ENCODE results near the gene GRID2.
"Not testable (repeated sequence)": the region's sequence is repeated elsewhere in the genome, so short reads cannot be mapped to it uniquely, and the experiment has no call there.

The GRID2 gene

DNA sequence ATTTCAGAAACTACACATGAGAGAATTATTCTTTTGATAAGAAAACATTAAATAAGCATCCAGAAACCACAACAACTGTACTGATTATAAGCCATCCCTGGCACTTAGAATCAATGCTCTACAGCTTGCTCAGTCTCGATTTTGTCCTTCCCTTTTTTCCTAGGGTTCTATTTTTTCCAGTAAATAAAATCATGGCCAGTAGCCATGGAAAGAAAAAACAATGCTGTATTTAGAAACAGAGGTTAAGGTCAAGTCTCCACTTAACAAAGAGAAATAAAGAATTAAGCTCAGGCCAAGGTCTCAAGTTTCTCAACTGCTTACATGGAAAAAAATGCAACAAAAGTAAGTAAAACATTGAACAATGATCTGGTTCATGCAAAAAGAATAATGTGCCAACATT is 38.7 kb upstream of the GRID2 start:
- no peak for TF ChIP-seq POU2F2 (IDR thresholded peaks at IDR 0.05; ENCODE audit: low read depth, low read length)
- no peak for TF ChIP-seq POLR2AphosphoS5 (IDR thresholded peaks at IDR 0.05; ENCODE audit: low read depth, low read length)
- no peak for FAIRE-seq

DNA sequence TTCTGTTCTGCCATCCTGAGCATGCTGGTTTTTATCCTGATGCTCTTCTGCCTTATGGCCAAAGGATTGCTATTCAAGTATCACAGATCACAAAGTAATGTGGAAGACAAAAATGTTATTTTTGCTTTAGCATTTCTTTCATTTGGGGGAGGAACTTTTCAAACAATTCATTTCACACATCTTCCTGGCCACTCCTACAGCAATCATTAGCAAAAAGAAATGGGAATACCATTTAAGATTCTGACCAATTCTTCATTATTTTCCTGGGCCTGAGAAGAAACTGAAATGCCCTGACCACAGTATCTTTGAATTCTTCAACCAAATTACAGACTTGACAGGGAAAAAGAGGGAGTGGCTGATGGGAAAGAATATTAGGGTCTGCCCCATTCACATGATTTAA is 38.0 kb upstream of the GRID2 start:
- TF ChIP-seq TAF1 (IDR thresholded peaks at IDR 0.05; ENCODE audit: low read depth, low read length) (no peak), SPI1 (IDR thresholded peaks at IDR 0.05; ENCODE audit: low read depth, low read length) (no peak), POLR2A (IDR thresholded peaks at IDR 0.05; ENCODE audit: low read depth, low read length) (no peak), POLR2AphosphoS5 (IDR thresholded peaks at IDR 0.05; ENCODE audit: low read depth, low read length) (no peak), POU2F2 (IDR thresholded peaks at IDR 0.05; ENCODE audit: low read depth, low read length) (no peak), PAX5 (IDR thresholded peaks at IDR 0.05; ENCODE audit: insufficient read depth, low read length, severe bottlenecking) (no peak)
- FAIRE-seq (no peak), DNase-seq (ENCODE audit: insufficient read length, low spot score) (no peak)

More for the DNA sequence above, 38.7 kb upstream of the GRID2 start:
- no peak for DNase-seq (ENCODE audit: insufficient read length, low spot score)

GRCh38 chr4:92266521-92266920 is 37.2 kb upstream of the GRID2 start:
- no peak for DNase-seq (ENCODE audit: insufficient read length, low spot score)
- no peak for FAIRE-seq
- TF ChIP-seq TAF1 (IDR thresholded peaks at IDR 0.05; ENCODE audit: low read depth, low read length) (no peak), PAX5 (IDR thresholded peaks at IDR 0.05; ENCODE audit: insufficient read depth, low read length, severe bottlenecking) (no peak), POLR2A (IDR thresholded peaks at IDR 0.05; ENCODE audit: low read depth, low read length) (no peak), POU2F2 (IDR thresholded peaks at IDR 0.05; ENCODE audit: low read depth, low read length) (no peak), POLR2AphosphoS5 (IDR thresholded peaks at IDR 0.05; ENCODE audit: low read depth, low read length) (no peak), SPI1 (IDR thresholded peaks at IDR 0.05; ENCODE audit: low read depth, low read length) (no peak)

GRCh38 chr4:92268642-92269041 is 35.1 kb upstream of the GRID2 start:
- DNase-seq (ENCODE audit: insufficient read length, low spot score) (no peak), FAIRE-seq (no peak)
- no peak for TF ChIP-seq POLR2AphosphoS5 (IDR thresholded peaks at IDR 0.05; ENCODE audit: low read depth, low read length)
- TF ChIP-seq POLR2A (IDR thresholded peaks at IDR 0.05; ENCODE audit: low read depth, low read length) = no peak
- no peak for TF ChIP-seq SPI1 (IDR thresholded peaks at IDR 0.05; ENCODE audit: low read depth, low read length)
- TF ChIP-seq PAX5 (IDR thresholded peaks at IDR 0.05; ENCODE audit: insufficient read depth, low read length, severe bottlenecking) = no peak
- no peak for TF ChIP-seq TAF1 (IDR thresholded peaks at IDR 0.05; ENCODE audit: low read depth, low read length)
- no peak for TF ChIP-seq POU2F2 (IDR thresholded peaks at IDR 0.05; ENCODE audit: low read depth, low read length)

DNA sequence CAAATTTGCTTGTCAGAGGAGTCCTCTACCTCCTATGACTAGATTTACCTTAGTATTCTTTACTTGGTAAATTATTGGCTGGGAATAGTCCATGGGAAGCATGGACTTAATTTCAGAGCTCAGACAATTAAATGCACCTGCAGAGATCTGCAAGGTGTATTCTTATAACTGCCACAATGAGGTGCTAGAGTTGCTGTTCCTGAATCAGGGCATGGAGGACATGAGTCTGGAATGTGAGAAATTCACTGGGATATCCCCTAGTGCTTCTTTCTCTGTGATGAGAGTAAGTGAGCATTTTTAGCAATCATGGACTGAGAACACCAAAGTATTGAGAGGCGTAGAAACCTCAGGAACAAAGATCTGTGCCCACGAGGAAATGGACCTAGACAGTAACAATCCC is 32.9 kb upstream of the GRID2 start:
- DNase-seq (ENCODE audit: insufficient read length, low spot score) (no peak), FAIRE-seq (no peak)
- TF ChIP-seq POLR2A (IDR thresholded peaks at IDR 0.05; ENCODE audit: low read depth, low read length) = no peak
- no peak for TF ChIP-seq SPI1 (IDR thresholded peaks at IDR 0.05; ENCODE audit: low read depth, low read length)
- TF ChIP-seq POU2F2 (IDR thresholded peaks at IDR 0.05; ENCODE audit: low read depth, low read length) = no peak
- TF ChIP-seq PAX5 (IDR thresholded peaks at IDR 0.05; ENCODE audit: insufficient read depth, low read length, severe bottlenecking) = no peak
- TF ChIP-seq POLR2AphosphoS5 (IDR thresholded peaks at IDR 0.05; ENCODE audit: low read depth, low read length) = no peak
- TF ChIP-seq TAF1 (IDR thresholded peaks at IDR 0.05; ENCODE audit: low read depth, low read length) = no peak

GRCh38 chr4:92271551-92271950 is 32.2 kb upstream of the GRID2 start:
- DNase-seq (ENCODE audit: insufficient read length, low spot score); FAIRE-seq: not testable (repeated sequence)

DNA sequence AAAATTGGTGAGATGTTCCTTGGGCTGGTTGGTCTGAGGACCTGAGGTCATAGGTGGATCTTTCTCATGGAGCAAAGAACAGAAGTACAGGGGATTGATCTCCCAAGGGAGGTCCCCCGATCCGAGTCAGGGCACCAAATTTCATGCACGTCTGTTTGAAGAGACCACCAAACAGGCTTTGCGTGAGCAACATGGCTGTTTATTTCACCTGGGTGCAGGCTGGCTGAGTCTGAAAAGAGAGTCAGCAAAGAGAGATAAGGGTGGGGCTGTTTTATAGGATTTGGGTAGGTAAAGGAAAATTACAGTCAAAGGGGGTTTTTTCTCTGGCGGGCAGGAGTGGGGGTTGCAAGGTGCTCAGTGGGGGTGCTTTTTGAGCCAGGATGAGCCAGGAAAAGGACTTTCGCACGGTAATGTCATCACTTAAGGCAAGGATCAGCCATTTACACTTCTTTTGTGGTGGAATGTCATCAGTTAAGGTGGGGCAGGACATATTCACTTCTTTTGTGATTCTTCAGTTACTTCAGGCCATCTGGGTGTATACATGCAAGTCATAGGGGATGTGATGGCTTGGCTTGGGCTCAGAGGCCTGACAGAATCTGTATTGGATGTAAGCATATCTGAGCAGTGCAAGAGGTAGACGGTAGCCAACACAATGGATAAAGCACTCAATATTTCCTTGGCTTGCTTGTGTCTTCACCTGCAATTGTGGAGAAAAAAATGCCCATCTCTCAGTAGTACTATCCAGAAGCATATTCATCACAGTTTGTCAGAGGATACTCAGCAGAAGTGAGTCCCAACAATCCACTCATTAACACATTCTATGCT is 26.5 kb upstream of the GRID2 start:
- not testable (repeated sequence) for FAIRE-seq; DNase-seq (ENCODE audit: insufficient read length, low spot score)

DNA sequence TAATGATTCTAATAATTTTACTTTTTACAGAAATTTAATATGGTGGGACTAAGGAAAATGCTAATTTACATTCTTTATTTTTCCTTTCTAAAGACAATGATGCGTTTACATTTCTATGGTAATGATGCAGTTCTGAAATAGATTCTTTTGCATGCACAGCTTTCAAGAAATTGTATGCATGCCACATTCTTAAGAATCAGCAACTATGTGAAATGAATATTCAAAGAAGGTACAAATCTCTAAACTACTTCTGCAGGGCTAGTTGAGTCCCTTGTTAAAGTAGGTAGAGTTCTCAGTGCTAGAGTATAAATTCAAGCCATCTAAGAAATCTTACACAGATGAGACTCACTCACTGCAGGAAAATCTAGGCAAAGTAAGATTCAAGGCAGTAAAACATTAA is 24.5 kb upstream of the GRID2 start:
- FAIRE-seq (no peak), DNase-seq (ENCODE audit: insufficient read length, low spot score) (no peak)
- no peak for TF ChIP-seq SPI1 (IDR thresholded peaks at IDR 0.05; ENCODE audit: low read depth, low read length)
- no peak for TF ChIP-seq POLR2A (IDR thresholded peaks at IDR 0.05; ENCODE audit: low read depth, low read length)
- TF ChIP-seq PAX5 (IDR thresholded peaks at IDR 0.05; ENCODE audit: insufficient read depth, low read length, severe bottlenecking) = no peak
- no peak for TF ChIP-seq POU2F2 (IDR thresholded peaks at IDR 0.05; ENCODE audit: low read depth, low read length)
- TF ChIP-seq TAF1 (IDR thresholded peaks at IDR 0.05; ENCODE audit: low read depth, low read length) = no peak
- TF ChIP-seq POLR2AphosphoS5 (IDR thresholded peaks at IDR 0.05; ENCODE audit: low read depth, low read length) = no peak

- FAIRE-seq (no peak), DNase-seq (ENCODE audit: insufficient read length, low spot score) (no peak)
- TF ChIP-seq POLR2A (IDR thresholded peaks at IDR 0.05; ENCODE audit: low read depth, low read length) = no peak
- TF ChIP-seq SPI1 (IDR thresholded peaks at IDR 0.05; ENCODE audit: low read depth, low read length) = no peak
- TF ChIP-seq POLR2AphosphoS5 (IDR thresholded peaks at IDR 0.05; ENCODE audit: low read depth, low read length) = no peak
- no peak for TF ChIP-seq PAX5 (IDR thresholded peaks at IDR 0.05; ENCODE audit: insufficient read depth, low read length, severe bottlenecking)
- no peak for TF ChIP-seq POU2F2 (IDR thresholded peaks at IDR 0.05; ENCODE audit: low read depth, low read length)
- no peak for TF ChIP-seq TAF1 (IDR thresholded peaks at IDR 0.05; ENCODE audit: low read depth, low read length)
Observed at GRCh38 chr4:92299152-92299551, 4.6 kb upstream of the GRID2 start.

- no peak for DNase-seq (ENCODE audit: insufficient read length, low spot score)
- no peak for FAIRE-seq
Observed at GRCh38 chr4:92304121-92304520, 355 bp downstream of the GRID2 start.

DNA sequence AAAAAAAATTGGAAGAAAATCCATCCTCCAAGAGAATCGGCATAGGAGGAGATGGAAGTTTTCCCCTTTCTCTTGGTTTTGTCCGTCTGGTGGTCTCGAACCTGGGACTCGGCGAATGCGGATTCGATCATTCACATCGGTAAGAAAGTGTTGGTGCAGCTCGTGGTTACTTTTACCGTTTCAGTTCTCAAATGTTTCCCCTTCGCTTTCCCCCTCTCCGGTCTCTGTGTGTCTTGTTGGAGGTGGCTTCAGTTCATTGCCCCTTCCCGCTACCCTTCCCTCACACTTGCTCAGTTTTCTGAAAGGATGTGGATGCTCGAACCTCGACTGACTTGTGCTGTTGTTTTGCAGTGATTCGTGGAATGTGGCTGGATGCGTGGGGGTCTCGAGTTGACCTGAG is 840 bp downstream of the GRID2 start:
- DNase-seq (ENCODE audit: insufficient read length, low spot score) (no peak), FAIRE-seq (no peak)
- TF ChIP-seq POLR2A (IDR thresholded peaks at IDR 0.05; ENCODE audit: low read depth, low read length) = no peak
- no peak for TF ChIP-seq POU2F2 (IDR thresholded peaks at IDR 0.05; ENCODE audit: low read depth, low read length)
- no peak for TF ChIP-seq TAF1 (IDR thresholded peaks at IDR 0.05; ENCODE audit: low read depth, low read length)
- no peak for TF ChIP-seq PAX5 (IDR thresholded peaks at IDR 0.05; ENCODE audit: insufficient read depth, low read length, severe bottlenecking)
- TF ChIP-seq POLR2AphosphoS5 (IDR thresholded peaks at IDR 0.05; ENCODE audit: low read depth, low read length) = no peak
- TF ChIP-seq SPI1 (IDR thresholded peaks at IDR 0.05; ENCODE audit: low read depth, low read length) = no peak

More at GRCh38 chr4:92304121-92304520, 355 bp downstream of the GRID2 start:
- TF ChIP-seq SPI1 (IDR thresholded peaks at IDR 0.05; ENCODE audit: low read depth, low read length) = no peak

Data from GM12891 (cell line).